ENCODE results near the gene KRT76.

DNA sequence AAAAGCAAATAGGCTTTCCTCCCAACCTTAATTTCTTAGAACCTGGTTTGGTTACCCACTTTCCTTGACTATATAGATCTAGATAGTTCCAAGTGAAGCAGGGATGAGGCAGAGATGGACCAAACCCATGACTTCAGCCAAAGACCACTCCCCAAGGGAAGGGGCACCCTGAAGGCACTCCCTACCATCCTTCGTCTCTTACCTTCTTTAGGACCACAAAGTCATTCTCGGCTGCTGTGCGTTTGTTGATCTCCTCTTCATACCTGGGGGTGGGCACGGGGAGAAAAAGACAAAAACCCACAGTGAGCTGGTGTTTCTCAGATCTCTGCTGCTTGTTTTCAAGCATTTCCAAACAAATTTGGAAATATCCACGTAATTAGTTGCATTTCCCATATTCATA, 33.4 kb upstream of the KRT76 start:
- TF ChIP-seq, protein P1, sequence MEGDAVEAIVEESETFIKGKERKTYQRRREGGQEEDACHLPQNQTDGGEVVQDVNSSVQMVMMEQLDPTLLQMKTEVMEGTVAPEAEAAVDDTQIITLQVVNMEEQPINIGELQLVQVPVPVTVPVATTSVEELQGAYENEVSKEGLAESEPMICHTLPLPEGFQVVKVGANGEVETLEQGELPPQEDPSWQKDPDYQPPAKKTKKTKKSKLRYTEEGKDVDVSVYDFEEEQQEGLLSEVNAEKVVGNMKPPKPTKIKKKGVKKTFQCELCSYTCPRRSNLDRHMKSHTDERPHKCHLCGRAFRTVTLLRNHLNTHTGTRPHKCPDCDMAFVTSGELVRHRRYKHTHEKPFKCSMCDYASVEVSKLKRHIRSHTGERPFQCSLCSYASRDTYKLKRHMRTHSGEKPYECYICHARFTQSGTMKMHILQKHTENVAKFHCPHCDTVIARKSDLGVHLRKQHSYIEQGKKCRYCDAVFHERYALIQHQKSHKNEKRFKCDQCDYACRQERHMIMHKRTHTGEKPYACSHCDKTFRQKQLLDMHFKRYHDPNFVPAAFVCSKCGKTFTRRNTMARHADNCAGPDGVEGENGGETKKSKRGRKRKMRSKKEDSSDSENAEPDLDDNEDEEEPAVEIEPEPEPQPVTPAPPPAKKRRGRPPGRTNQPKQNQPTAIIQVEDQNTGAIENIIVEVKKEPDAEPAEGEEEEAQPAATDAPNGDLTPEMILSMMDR (IDR thresholded peaks at IDR 0.05), result no peak
- TF ChIP-seq POLR2AphosphoS5 (IDR thresholded peaks at IDR 0.05; ENCODE audit: low read depth, low read length), result no peak

All from SK-N-SH (cell line).